Uterus (tissue), 2 donors: Measurements from ENCODE around the gene CPPED1.

Experiments
- POLR2A ChIP-seq, 2 donors: fragments of 450-650 bp; IDR thresholded peaks; one replicate each; pipeline ENCODE4 v1.6.1; 2016; ENCODE audit warnings: antibody characterized with exemption in 2 of 2, mild to moderate bottlenecking in 1 of 2, moderate library complexity in 1 of 2
- TF ChIP-seq, protein P1 (sequence below), 4 experiments: fragments of 200-600 bp in 2 of 4; fragments of 450-650 bp in 2 of 4; sonication (generic) in 2 of 4; IDR thresholded peaks; one replicate each; pipeline ENCODE4 v1.5.1; 2016 to 2019; ENCODE audit warnings: antibody characterized with exemption in 4 of 4, mild to moderate bottlenecking in 2 of 4, moderate library complexity in 1 of 4

DNA sequence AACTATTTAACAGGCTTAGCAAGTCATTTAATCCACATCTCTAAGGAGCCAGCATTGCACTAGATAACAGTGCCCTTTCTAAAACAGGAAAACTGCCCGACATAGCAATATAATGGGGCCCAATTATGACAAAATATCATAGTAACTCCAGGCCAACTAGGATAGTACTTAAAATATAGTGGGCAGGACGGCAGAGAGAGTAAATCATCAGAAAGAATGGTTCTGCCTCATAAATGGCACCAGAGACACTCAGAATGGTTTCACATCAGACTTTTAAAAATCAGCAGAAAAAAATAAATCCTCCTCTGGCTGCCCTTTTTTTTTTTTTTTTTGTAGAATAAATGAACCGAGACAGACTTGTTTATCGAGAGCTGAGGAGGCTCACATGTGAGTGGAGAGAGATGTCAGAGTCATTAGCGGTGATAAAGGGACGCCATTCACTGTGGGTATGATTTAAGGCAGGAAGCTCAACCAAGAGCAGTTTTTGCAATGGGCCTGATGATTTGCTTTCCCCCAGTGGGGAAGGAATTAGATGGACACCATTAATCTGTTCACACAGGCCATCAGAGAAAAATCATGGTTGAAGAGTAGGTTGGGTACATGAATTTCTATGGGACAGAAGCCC, 62.6 kb downstream of the CPPED1 start:
- TF ChIP-seq, protein P1, sequence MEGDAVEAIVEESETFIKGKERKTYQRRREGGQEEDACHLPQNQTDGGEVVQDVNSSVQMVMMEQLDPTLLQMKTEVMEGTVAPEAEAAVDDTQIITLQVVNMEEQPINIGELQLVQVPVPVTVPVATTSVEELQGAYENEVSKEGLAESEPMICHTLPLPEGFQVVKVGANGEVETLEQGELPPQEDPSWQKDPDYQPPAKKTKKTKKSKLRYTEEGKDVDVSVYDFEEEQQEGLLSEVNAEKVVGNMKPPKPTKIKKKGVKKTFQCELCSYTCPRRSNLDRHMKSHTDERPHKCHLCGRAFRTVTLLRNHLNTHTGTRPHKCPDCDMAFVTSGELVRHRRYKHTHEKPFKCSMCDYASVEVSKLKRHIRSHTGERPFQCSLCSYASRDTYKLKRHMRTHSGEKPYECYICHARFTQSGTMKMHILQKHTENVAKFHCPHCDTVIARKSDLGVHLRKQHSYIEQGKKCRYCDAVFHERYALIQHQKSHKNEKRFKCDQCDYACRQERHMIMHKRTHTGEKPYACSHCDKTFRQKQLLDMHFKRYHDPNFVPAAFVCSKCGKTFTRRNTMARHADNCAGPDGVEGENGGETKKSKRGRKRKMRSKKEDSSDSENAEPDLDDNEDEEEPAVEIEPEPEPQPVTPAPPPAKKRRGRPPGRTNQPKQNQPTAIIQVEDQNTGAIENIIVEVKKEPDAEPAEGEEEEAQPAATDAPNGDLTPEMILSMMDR (IDR thresholded peaks at IDR 0.05): no peak
- no peak for TF ChIP-seq POLR2A (IDR thresholded peaks at IDR 0.05)
